ENCODE data around the gene FOXL3.

DNA sequence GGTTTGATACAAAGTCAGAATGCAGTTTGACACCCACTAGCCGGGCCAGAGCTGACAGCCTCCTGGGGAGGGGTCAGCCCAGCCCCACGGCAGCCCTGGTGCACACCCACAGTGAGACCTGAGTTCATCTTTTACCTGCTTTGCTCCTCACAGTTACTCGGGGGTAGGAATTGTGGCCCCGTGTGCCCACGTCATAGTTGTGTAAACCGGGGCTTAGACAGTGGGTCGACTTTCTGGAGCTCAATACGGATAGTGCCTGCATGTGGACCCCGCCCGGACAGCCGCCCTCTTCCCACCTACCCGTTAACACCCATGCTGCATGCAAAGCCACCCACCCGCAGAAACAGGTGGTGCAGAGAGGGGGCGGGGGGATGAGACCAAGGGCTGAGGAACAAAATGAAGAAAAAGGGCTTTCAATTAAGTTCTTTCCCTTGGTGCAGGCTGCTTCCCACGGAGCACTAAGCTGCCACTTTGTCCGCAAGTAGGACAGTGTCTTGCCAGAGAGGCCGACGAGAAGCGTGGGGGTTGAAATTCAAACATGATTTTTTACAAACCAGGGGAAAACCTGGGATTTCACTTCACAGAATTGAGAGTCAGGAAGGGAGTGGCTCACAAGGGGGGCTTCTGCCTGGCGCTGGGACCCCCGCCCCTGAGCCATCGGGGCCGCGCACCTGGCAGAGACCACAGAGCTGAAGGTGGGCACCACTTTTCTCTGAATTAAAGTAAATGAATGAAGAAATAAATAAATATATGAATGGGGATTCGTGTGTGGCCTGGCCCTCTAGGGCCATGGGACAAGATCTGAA is 24.6 kb upstream of the FOXL3 start:
- TF ChIP-seq, protein P1, sequence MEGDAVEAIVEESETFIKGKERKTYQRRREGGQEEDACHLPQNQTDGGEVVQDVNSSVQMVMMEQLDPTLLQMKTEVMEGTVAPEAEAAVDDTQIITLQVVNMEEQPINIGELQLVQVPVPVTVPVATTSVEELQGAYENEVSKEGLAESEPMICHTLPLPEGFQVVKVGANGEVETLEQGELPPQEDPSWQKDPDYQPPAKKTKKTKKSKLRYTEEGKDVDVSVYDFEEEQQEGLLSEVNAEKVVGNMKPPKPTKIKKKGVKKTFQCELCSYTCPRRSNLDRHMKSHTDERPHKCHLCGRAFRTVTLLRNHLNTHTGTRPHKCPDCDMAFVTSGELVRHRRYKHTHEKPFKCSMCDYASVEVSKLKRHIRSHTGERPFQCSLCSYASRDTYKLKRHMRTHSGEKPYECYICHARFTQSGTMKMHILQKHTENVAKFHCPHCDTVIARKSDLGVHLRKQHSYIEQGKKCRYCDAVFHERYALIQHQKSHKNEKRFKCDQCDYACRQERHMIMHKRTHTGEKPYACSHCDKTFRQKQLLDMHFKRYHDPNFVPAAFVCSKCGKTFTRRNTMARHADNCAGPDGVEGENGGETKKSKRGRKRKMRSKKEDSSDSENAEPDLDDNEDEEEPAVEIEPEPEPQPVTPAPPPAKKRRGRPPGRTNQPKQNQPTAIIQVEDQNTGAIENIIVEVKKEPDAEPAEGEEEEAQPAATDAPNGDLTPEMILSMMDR (IDR thresholded peaks at IDR 0.05; ENCODE audit: poor library complexity): no peak
- TF ChIP-seq EZH2phosphoT487 (IDR thresholded peaks at IDR 0.05; ENCODE audit: low read depth, severe bottlenecking, unreplicated experiment): no peak

Measured in hepatocyte (in vitro differentiated cells).